Peyer's patch (tissue), 4 donors: ENCODE measurements around the gene GGTA1.
A peak's percentile ranks its signal among the peaks of the same experiment; 100 is the strongest.

ENCODE experiments used
- POLR2A ChIP-seq, 2 donors: fragments of 450-650 bp; IDR thresholded peaks; one replicate each; pipeline ENCODE4 v1.5.1; 2017; ENCODE audit warnings: antibody characterized with exemption in 2 of 2, mild to moderate bottlenecking in 2 of 2, moderate library complexity in 2 of 2
- TF ChIP-seq, protein P1 (sequence below), 6 experiments: fragments of 450-650 bp in 4 of 6; fragments of 200-600 bp in 2 of 6; sonication (generic) in 1 of 6; IDR thresholded peaks; one replicate each; pipeline ENCODE4 v1.5.1; 2017 to 2019; ENCODE audit warnings: antibody characterized with exemption in 6 of 6, mild to moderate bottlenecking in 3 of 6, moderate library complexity in 1 of 6

DNA sequence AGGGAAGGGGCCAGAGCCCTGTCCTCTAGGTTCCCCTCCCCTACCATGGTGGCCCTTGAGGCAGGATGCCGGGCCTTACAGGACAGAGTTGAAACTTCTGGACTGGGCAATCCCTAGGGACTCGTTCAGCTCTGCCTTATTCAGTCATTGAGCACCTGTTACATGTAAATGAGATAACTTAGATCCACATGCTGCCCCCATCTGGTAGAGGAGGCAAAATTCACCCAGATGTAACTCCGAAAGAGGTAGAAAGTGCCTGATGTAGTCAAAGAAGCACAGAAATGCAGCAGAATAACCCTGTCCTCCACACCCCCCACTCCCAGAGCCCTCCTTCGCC, 1.5 kb downstream of the GGTA1 start:
- TF ChIP-seq, protein P1, sequence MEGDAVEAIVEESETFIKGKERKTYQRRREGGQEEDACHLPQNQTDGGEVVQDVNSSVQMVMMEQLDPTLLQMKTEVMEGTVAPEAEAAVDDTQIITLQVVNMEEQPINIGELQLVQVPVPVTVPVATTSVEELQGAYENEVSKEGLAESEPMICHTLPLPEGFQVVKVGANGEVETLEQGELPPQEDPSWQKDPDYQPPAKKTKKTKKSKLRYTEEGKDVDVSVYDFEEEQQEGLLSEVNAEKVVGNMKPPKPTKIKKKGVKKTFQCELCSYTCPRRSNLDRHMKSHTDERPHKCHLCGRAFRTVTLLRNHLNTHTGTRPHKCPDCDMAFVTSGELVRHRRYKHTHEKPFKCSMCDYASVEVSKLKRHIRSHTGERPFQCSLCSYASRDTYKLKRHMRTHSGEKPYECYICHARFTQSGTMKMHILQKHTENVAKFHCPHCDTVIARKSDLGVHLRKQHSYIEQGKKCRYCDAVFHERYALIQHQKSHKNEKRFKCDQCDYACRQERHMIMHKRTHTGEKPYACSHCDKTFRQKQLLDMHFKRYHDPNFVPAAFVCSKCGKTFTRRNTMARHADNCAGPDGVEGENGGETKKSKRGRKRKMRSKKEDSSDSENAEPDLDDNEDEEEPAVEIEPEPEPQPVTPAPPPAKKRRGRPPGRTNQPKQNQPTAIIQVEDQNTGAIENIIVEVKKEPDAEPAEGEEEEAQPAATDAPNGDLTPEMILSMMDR (IDR thresholded peaks at IDR 0.05): peak in 5 of 6 experiments; percentile 44 to 59 (median 56)
- no peak for TF ChIP-seq POLR2A (IDR thresholded peaks at IDR 0.05)
